Right renal pelvis (tissue), 4 donors: ENCODE data around the gene SSR2. TPM values are rescaled to one million over a fixed set of nuclear protein-coding genes. Genes with fewer than 3 reads are reported as not detected.

ENCODE experiments used
- DNase-seq, 4 donors: peaks; one replicate each; pipeline ENCODE4 v3.0.0-alpha.2; 2013; ENCODE audit warnings: low read depth in 4 of 4, low spot score in 3 of 4, missing footprints in 1 of 4
- polyA plus RNA-seq, 4 donors: library from polyadenylated mRNA; unstranded; fragments of 120-200 nt; gene quantifications; one replicate each; pipeline ENCODE4 v1.2.1, GENCODE V29; 2013; ENCODE audit not compliant: insufficient read length in 4 of 4

SSR2 gene
- polyA plus RNA-seq, 4 donors: 388 to 421 (median 420) TPM

DNA sequence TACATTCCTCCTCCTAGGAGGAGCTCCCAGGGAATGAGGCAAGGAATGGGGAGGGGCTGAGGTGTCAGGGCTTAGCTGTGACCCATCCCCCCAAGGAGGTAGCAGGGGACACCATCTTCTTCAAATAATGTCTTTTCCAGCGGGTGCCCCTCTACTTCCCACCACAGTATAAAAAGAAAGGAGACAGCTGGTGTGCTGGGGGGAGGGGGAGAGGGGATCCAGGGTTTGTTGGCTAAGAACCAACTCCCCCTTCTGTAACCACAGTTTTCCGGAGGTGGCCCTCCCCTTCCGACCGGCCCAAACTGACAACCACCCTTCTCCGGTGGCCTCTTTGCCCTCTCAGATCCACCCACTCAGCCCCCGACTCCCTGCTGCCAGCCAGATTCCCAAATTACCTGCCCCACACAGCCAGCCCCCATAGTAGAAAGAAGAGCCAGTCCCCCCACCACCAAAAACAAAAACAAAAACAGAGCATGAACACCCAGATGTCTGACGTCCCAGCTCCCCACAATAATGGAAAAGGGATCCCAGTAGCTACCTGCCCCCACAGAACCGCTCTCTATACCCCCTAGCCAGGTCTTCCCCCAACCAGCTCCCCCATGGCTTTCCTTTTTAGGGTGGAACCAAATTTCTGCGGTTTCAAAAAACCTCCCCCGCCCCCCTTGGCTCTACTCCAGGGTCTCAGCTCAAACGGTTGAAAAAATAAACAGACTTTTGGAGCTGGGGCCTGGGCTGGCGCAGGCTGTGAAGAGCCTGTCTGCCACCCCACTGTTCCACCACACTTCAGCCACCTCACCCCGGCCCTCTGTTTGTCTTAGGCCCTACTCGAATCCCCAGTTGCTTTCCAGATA is 44.5 kb downstream of the SSR2 start:
- DNase-seq: no peak

DNA sequence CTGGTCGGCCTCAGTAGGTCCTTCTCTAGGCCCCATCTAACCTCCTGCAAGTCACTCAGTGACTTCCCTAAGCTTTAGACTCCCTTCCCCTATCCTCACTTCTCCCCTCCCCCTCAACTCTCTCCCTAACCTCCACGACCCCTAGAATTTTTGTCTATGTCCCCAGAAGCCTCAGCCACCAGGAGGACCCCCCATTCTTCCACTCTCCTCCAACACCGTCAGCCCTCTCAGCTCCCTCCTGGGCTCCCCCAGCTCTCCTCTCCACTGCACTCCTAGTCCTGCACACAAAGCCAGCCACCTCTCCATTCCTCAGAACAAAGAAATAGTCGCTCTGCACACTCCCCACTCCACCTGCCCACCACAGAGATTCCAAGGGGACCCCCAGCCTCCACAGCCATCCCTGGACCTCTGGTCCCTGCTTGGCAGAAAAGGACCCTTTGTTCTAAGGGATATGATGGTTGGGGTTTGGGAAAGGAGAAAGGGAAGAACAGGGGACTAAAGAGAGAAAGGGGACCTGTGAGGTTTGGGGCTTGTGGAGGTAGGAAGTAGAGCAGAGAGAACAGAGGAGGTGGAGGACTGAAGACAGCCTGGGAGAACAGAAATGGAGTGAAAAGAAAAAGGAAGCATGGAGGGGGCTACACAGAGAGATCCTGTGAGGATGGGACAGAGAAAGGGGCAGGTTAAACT is 45.2 kb downstream of the SSR2 start:
- no peak for DNase-seq

DNA sequence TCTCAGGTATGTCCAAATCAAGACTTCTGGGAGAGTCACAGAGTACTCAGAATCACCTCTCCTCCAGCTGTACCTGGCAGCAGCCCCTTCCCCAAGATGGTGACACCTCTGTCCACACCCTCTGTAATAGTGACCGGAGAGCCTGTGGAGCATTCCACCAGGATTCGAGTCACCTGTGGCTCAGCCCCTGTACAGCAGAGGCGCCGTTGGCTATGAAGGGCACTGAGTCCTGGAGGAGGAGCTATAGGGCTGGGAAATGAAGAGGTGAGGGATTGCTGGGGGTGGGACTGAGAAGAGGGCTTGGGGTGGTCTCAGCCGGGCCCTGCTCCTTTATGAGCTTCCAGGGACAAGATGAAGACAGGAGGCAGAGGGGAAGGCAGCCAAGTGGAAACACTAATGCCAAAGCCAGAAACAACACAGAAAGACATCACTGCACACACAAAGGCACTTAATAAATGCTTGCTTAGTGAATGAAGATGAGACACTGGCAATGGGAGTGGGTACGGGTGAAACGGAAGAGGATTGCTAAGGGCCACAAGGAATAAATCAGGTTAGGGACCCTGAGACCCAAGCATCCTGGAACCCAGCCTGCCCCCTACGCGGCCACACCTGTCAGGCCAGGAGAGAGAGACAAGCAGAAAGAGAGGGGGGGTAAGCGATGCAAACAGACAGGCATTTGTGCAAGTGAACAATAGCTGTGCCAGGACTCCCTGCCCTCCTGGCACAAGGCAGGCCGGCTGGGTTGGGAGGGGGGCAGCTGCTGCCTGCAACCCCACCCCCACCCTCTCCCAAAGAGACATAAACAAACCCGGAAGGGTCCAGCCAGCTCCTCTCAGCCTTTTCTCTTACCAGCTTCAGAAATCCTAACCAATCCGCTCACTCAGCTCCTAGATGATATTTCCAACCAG is 46.3 kb downstream of the SSR2 start:
- no peak for DNase-seq

DNA sequence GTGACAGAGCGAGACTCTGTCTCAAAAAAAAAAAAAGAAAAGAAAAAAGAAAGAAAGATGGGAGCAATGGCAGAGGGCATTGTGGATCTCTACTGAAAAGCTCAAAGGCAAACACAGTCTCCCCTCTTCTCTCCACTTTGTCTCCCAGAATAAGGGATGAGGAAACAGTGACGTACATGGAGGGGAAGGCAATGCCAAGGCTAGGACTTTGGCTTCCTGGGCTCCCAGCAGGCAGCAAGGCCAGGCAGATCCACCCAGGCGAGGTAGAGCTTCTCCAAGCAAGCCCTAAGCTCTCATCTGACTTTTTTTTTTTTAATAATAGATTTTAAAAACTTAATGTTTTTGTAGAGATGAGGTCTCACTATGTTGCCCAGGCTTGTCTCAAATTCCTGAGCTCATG is 47.0 kb downstream of the SSR2 start:
- DNase-seq: no peak

DNA sequence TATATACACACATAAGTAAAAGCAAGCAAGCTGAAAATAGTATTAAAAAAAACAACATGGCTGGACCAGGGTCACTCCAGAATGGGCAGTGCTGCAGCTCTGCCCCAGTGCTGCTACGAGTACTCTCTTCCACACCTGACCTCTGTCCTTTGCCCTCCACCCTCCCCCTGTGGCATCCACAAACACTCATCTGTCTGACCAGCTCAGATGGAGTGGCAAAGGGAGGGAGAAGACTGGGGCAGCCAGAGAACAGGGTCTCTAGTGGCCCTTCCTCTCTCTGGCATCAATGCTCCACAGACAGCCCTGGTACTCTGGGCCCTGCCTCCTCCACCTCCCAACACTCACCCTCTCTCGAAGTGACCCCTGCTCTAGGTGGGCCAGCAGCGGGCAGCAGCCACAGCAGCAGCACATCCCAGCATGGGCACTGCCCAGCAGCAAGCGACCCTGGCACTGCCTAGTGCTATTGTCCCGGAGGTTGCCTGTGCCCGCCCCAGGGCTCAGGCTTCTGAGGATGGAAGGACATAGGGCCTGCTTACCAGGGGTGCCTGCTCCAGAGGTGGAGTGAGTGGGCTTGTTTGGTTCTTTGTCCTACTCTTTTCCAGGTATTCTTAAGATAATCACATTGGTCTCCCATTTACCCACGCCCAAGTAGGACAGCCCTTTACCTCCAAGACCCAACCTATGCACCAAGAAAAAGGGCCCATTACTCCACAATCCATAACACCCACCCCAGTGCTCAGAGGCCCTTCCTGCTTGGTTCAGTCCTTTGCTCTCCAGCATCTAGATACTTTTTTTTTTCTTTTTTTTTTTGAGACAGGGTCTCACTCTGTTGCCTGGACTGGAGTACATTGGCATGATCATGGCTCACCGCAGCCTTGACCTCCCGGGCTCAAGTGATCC is 48.6 kb downstream of the SSR2 start:
- DNase-seq: no peak

DNA sequence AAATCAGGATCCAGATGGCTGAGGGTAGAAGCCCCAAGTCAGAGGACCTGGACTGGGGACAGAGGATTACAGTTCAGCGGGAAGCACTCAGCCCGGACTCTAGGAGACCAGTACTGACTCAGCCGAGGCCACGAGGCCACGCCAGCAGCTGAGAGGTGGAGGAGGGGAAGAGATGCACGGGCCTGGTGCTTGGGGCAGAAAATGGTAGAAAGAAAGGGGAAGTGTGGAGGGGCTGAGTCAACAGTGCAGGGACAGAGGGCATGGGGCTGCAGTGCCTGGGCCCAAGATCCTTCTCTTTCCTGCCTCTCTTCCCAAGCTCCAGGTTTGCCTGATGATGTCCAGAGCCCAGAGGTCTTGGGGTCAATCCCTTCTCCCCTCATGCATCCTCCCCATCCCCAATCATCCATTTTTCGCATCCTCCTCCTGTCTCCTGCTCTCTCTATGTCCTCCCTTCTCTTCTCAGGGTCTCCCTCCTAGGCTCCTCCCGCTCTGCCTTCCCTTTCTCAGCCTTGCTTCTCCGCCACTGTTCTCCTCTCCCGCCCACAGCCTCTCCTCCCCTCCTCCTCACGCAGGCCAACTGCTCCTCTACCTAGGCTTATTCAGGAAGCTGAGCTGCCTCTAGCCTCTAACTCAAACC is 50.1 kb downstream of the SSR2 start:
- no peak for DNase-seq

DNA sequence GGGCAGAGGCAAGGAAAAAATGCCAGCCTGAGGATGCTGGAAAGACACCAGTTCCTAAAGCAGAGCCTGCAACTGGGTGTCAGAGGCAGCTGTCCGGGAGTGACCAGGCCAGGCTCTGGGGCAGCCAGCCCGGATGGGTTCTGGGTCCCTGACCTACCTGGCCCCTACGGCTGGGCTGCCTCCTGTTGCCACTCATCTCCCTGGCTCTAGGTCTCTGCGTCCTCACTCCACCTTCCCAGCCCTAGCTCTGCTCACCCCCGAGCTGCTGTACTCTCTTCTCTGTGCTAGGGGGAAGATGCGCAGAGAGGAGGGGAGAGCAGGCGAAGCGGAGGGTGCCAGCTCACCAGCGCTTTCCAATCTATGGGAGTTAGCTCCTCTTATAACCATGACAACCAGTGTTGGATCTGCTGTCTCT is 51.4 kb downstream of the SSR2 start:
- no peak for DNase-seq

DNA sequence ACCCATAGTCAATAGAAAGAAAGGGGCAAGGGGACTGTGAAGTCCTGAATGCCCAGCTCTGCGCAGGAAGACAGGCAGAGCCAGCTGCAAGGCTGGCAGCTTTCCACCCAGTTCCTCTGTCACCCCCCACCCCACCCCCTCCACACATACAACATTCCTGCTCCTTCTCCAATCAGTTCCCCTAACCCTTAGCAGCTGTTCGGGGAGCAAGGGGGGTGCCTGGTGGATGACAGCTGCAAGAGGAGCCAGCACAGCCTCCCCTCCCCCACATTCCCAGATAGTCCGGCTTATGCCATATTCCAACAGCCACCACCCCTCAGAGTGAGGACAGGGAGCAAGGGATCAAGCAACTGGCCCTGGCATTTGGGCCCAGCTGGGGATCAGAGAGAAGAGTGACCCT is 52.1 kb downstream of the SSR2 start:
- DNase-seq: no peak

DNA sequence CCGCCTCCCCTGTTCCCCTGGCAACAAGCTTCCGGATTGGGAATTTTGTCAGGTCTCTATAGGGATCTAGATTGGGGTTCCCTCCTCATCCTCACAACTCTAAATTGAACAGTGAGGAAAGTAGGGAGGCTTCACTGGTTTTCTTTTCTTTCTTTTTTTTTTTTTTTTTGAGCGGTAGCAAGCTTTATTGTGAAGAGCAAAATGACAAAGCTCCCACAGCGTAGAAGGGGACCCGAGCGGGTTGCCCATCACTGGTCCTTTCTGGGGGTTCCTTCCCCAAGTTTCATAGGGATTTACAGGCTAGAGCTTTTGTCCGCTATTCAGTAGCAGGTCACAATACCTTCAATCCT is 52.7 kb downstream of the SSR2 start:
- DNase-seq: no peak

DNA sequence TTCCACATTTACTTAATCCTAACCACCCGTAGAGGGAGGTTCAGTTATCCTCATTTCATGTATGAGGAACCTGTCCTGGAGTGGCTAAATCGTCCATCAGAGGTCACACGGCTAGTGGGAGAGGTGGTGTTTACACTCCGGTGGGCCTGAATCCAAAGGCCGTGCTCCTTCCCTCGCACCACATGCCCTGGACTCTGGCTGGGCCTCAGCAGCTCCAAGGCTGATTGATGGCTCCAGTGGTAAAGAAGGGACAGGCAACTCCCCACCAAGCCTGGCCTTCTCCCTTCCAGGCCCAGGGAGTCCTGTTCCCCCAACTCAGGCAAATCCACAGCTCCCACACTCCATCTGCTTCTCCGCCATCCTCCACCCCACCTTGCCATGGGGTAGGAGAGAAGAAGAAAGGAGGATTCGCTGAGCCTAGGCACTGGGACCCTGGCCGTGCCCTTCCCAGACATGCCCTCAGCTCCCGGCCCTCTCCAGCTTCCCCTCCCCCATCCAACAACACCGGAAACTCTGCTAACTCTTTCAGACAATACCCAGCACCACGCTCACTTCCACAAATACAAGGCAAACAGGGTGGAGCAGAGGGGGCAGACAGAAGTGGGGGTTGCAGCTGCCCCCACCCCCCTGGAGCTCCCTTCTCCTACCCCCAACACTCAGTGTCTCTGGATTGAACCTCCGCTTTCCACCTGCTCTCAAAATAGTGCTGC is 53.3 kb downstream of the SSR2 start:
- DNase-seq: no peak

DNA sequence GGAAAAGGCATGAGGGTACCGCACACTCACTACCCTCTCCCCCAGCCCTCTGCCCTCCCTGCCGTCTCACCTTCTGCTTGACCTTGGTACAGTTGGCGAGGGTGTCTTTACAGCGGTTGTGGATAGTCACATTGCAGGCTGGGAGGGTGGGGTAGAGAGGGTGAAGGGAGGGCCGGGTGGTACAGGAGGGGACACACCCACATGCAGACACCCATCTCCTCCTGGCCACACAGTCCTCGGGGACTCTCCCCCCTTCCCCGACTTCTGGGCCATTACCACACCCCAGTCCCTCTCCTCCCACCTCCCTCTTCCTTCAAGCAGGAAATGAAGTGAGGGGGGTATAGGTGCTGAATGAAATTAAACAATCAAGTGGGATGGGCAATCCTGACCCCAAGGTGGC is 54.0 kb downstream of the SSR2 start:
- DNase-seq: no peak

DNA sequence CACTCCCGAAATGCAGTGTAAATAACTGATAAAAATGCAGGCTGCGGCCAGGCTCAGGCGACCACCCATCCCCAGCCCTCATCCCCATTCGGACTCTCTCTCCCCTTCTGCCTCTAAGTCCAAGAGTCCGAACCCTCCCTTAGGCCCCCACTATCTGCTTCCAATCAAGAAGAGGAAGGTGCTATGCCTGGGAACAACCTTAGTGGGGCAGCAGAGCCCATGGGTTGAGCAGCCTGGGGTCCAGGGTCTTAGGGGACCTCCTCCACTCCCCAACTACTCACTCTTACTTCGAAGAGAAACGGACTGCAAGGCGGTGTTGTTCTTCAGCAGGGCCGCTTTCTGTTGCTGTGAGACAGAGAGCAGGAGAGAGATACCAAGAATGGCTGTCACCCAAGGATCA is 54.6 kb downstream of the SSR2 start:
- DNase-seq: no peak

DNA sequence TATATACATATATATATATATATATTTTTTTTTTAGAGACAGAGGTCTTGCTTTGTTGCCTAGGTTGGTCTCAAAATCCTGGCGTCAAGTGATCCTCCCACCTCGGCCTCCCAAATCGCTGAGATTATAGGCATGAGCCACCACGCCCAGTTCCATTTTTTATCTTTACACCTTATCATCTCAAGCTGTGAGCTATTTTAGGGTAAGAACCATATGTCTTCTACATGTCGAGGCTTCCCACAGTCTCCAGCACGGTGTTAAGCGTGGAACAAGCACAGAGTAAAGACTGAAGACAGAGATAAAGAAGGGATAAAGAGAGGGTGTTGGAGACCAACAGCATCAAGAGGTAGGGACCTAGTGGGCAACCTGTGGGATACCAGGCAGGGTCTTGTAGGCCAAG is 56.6 kb downstream of the SSR2 start:
- no peak for DNase-seq

DNA sequence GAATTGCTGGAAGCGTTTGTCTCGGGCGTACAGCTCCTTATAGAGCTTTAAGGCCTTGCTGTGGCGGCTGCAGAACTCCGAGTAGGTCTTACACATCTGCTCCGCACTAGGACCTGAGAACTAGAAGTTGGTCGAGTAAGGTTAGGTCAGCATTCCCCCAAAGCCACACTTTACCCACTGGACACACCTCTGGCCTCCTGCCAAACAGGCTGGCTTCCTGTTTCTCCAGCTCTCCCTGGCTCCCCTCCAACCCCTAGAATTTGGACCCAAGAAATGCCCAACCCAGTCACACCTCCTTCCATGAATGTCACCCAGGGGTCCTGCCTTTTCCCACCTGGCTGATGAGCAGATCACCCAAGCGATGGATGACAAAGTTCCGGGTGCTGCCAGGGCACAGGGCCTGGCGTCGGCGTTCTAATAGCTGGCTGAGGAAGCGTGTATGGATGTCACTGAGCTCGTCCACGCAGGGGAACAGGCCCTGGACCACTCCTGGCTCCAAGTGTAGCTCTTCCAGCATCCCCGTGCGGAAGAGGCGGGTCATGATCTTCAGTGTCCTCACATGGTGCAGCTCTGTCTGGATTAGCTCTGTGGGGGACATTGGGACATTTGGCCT is 58.0 kb downstream of the SSR2 start:
- DNase-seq: no peak

DNA sequence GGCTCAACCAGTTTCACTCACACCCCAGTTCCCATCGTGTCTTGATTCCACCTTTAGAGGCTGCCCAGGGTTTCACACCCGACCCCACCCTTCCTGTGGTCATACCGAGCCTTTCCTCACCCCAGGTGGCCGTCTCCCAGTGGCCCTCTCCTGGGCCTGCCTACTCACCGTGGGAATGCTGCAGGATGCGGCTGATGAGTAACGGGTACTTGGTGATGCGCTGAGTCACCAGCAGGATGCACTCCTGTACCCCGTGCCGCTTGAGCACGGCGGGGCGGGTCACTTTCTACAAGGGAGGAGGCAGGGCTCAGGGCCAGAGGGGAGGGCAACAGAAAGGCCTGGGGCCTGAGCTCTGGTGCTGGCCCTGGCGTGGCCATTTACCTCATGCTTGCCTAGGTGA is 58.8 kb downstream of the SSR2 start:
- DNase-seq: no peak

DNA sequence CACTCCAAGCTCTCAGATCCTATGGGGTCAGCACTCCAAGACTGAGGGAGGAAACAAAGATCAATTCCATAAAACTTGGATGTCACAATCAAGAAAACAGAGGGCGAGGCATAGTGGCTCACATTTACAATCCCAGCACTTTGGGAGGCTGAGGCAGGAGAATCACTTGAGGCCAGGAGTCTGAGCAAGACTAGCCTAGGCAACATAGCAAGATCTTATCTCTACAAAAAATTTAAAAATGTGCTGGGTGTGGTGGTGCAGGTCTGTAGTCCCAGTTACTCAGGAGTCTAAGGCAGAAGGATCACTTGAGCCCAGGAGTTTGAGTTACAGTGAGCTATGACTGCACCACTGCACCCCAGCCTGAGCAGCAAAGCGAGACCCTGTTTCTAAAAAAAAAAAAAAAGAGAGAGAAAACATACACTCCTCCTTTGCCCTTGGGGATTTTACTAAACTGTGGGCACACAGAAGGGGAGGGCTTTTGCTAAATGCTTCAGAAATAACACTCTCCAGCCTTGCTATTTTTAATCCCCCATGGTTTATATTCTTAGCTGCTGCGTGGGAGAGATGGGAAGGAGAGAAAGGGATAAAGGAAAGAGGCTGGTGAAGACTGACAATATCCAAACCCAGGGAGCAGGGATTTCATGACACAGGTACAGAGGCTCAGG is 60.5 kb downstream of the SSR2 start:
- no peak for DNase-seq
